GM21423 (cell line): ENCODE data around the gene GNAZ.
"Not testable (repeated sequence)": the region's sequence is repeated elsewhere in the genome, so short reads cannot be mapped to it uniquely, and the experiment has no call there.

Experiments
- ATAC-seq: cut with Tn5 transposase; IDR thresholded peaks from one replicate; pipeline ENCODE4 v1.9.1; 2021; ENCODE audit warnings: mild to moderate bottlenecking, moderate library complexity; ENCODE audit not compliant: unreplicated experiment

The GNAZ gene

GRCh38 chr22:23070418-23071229 lies at the start of gene GNAZ:
Gene GNAZ, plus strand, starts transcription at chr22:23070519. Its CDS starts 25,177 bp downstream, at chr22:23095696.
- no peak for ATAC-seq

- ATAC-seq, result no peak
Observed at GRCh38 chr22:23020659-23021293, 49.5 kb upstream of the GNAZ start.

GRCh38 chr22:23021660-23022353 lies 48.5 kb upstream of the GNAZ start:
- not testable (repeated sequence) for ATAC-seq

GRCh38 chr22:23023294-23023693 lies 47.0 kb upstream of the GNAZ start:
- ATAC-seq, result no peak

GRCh38 chr22:23026777-23027176 lies 43.5 kb upstream of the GNAZ start:
- no peak for ATAC-seq

GRCh38 chr22:23027849-23028248 lies 42.5 kb upstream of the GNAZ start:
- ATAC-seq, result not testable (repeated sequence)

GRCh38 chr22:23029521-23030228 lies 40.6 kb upstream of the GNAZ start:
- ATAC-seq, result no peak

- no peak for ATAC-seq
Observed at GRCh38 chr22:23031381-23031780, 38.9 kb upstream of the GNAZ start.

GRCh38 chr22:23031786-23032185 lies 38.5 kb upstream of the GNAZ start:
- ATAC-seq, result no peak

GRCh38 chr22:23032658-23033057 lies 37.7 kb upstream of the GNAZ start:
- no peak for ATAC-seq

GRCh38 chr22:23033116-23033905 lies 37.0 kb upstream of the GNAZ start:
- ATAC-seq, result no peak

GRCh38 chr22:23034621-23035556 lies 35.4 kb upstream of the GNAZ start:
- ATAC-seq, result no peak

GRCh38 chr22:23035557-23036277 lies 34.6 kb upstream of the GNAZ start:
- no peak for ATAC-seq

- no peak for ATAC-seq
Observed at GRCh38 chr22:23036684-23037428, 33.5 kb upstream of the GNAZ start.

- ATAC-seq, result no peak
Observed at GRCh38 chr22:23037429-23038333, 32.6 kb upstream of the GNAZ start.

- no peak for ATAC-seq
Observed at GRCh38 chr22:23038334-23038642, 32.0 kb upstream of the GNAZ start.

GRCh38 chr22:23038902-23039301 lies 31.4 kb upstream of the GNAZ start:
- ATAC-seq, result no peak
